Measurements from ENCODE around the gene ASPHD2.

ASPHD2 gene

GRCh38 chr22:26494506-26494905, 65.4 kb downstream of the ASPHD2 start:
- Mint-ChIP-seq H3K9me3 (no peaks in the 10 kb centered on the region), H3K27ac (no peak overlapping the region), H3K4me3 (no peak overlapping the region), H3K4me1 (peaks cover 15% of the 10 kb centered on the region), H3K27me3 (no peaks in the 10 kb centered on the region), H3K36me3 (peaks cover 59% of the 10 kb centered on the region)
- CTCF ChIA-PET, result interaction anchor here (0.7 to 1.7 kb wide), 3 partner anchors 9 to 15 kb away, joined by 3 to 5 read pairs (median 3); no protein-coding TSS in a partner anchor
- no peak for DNase-seq

Measured in activated naive CD4-positive, alpha-beta T cell treated with anti-CD3 and anti-CD28 coated beads, Interleukin-2, amount 10 ng/mL, durations not matched to agents 7 days and 5 days (primary cell).